ENCODE measurements around the gene EPB41L5.

Gene EPB41L5

GRCh38 chr2:120203251-120204021 lies 190.6 kb downstream of the EPB41L5 start:
- DNase-seq: no peak

- DNase-seq: no peak
Measured at GRCh38 chr2:120204022-120204405, 191.1 kb downstream of the EPB41L5 start.

GRCh38 chr2:120204417-120204816 lies 191.5 kb downstream of the EPB41L5 start:
- no peak for DNase-seq

- no peak for DNase-seq
Measured at GRCh38 chr2:120204945-120205670, 192.2 kb downstream of the EPB41L5 start.

- DNase-seq: no peak
Measured at GRCh38 chr2:120206022-120206581, 193.2 kb downstream of the EPB41L5 start.

GRCh38 chr2:120208381-120209353 lies 195.8 kb downstream of the EPB41L5 start:
- no peak for DNase-seq

- DNase-seq: no peak
Measured at GRCh38 chr2:120209427-120210269, 196.8 kb downstream of the EPB41L5 start.

- DNase-seq: no peak
Measured at GRCh38 chr2:120210270-120210693, 197.4 kb downstream of the EPB41L5 start.

- no peak for DNase-seq
Measured at GRCh38 chr2:120218181-120218580, 205.3 kb downstream of the EPB41L5 start.

GRCh38 chr2:120219291-120219690 lies 206.4 kb downstream of the EPB41L5 start:
- no peak for DNase-seq

GRCh38 chr2:120219766-120220165 lies 206.9 kb downstream of the EPB41L5 start:
- no peak for DNase-seq

GRCh38 chr2:120220756-120221155 lies 207.9 kb downstream of the EPB41L5 start:
- no peak for DNase-seq

GRCh38 chr2:120221616-120222015 lies 208.7 kb downstream of the EPB41L5 start:
- no peak for DNase-seq

GRCh38 chr2:120222186-120223033 lies 209.5 kb downstream of the EPB41L5 start:
- DNase-seq: no peak

- DNase-seq: peak; percentile 37 to 88
Measured at GRCh38 chr2:120223034-120223912, 210.4 kb downstream of the EPB41L5 start, which contains the start of gene TMEM185B. Gene TMEM185B, minus strand, starts transcription at chr2:120223400. Its CDS starts 424 bp downstream, at chr2:120222976.

GRCh38 chr2:120224256-120224655 lies 211.4 kb downstream of the EPB41L5 start:
- no peak for DNase-seq

GRCh38 chr2:120224735-120225548 lies 212.1 kb downstream of the EPB41L5 start:
- no peak for DNase-seq

GRCh38 chr2:120225549-120226065 lies 212.7 kb downstream of the EPB41L5 start:
- no peak for DNase-seq

Measured in NCI-H446 (cell line).